Lower leg skin (tissue), 4 donors: Measurements from ENCODE around the gene ADAMTS9. TPM values are rescaled to one million over a fixed set of nuclear protein-coding genes. Genes with fewer than 3 reads are reported as not detected.

ENCODE experiments used
- DNase-seq, 2 donors: peaks; one replicate each; pipeline ENCODE4 v3.0.0-alpha.2; 2019; ENCODE audit warnings: low spot score in 2 of 2
- H3K4me3 ChIP-seq: fragments of 200-600 bp; sonication (generic); 2 replicates; pipeline ENCODE4 v1.5.1; 2017; ENCODE audit warnings: mild to moderate bottlenecking, low read depth; ENCODE audit not compliant: poor library complexity, severe bottlenecking
- CTCF ChIP-seq, 3 donors: fragments of 450-650 bp; IDR thresholded peaks; one replicate each; pipeline ENCODE4 v1.5.1; 2016; ENCODE audit warnings: antibody characterized with exemption in 3 of 3, mild to moderate bottlenecking in 3 of 3, moderate library complexity in 2 of 3
- POLR2A ChIP-seq, 2 donors: fragments of 450-650 bp; IDR thresholded peaks; one replicate each; pipeline ENCODE4 v1.6.1; 2016 to 2017; ENCODE audit warnings: antibody characterized with exemption in 2 of 2, mild to moderate bottlenecking in 1 of 2, moderate library complexity in 1 of 2
- WGBS, 2 donors: methylation state at CpG; one replicate each; pipeline ENCODE4 v1.1.5; 2018; 5-methylcytosine and 5-hydroxymethylcytosine counted together
- intact Hi-C: fragments of 100-400 bp; cut with DNase I; formaldehyde crosslinking; loops from one replicate; pipeline ENCODE4 v1.15.0; 2023; ENCODE audit warnings: low total_unique reads
- total RNA-seq, 4 donors: library from RNA; depleted of rRNA; stranded (reverse); fragments of >200 nt; gene quantifications; one replicate each; pipeline ENCODE4 v1.1.0, GENCODE V29; 2016

Gene ADAMTS9
- total RNA-seq, 4 donors from 2014 or later: 2.2 to 15.9 (median 8.2) TPM

- TF ChIP-seq CTCF (IDR thresholded peaks at IDR 0.05) (no peak), POLR2A (IDR thresholded peaks at IDR 0.05) (no peak)
- 95 to 96% methylated on average over 5 of the region's 5 CpGs for WGBS, 2 donors
- intact Hi-C loops: no loop called here
- DNase-seq: no peak
- no peak overlapping the region for H3K4me3 ChIP-seq
These were observed 190.9 kb downstream of the ADAMTS9 start for GRCh38 chr3:64496786-64497490.

GRCh38 chr3:64495781-64496334 is 191.9 kb downstream of the ADAMTS9 start:
- H3K4me3 ChIP-seq: no peak overlapping the region
- 89 to 93% methylated on average over 2 of the region's 2 CpGs for WGBS, 2 donors
- TF ChIP-seq CTCF (IDR thresholded peaks at IDR 0.05) (no peak), POLR2A (IDR thresholded peaks at IDR 0.05) (no peak)
- intact Hi-C loops: no loop called here
- DNase-seq: no peak

GRCh38 chr3:64495121-64495780 is 192.5 kb downstream of the ADAMTS9 start:
- intact Hi-C loops: no loop called here
- no peak for DNase-seq
- no peak overlapping the region for H3K4me3 ChIP-seq
- TF ChIP-seq CTCF (IDR thresholded peaks at IDR 0.05) (no peak), POLR2A (IDR thresholded peaks at IDR 0.05) (no peak)
- WGBS, 2 donors: 73 to 76% methylated on average over 4 of the region's 4 CpGs

- H3K4me3 ChIP-seq: no peak overlapping the region
- 72 to 79% methylated on average over 2 of the region's 2 CpGs for WGBS, 2 donors
- no peak for DNase-seq
- intact Hi-C loops: loop anchor here (5.0 kb wide), 1 partner anchor 1142 kb away; no protein-coding TSS in a partner anchor
- TF ChIP-seq CTCF (IDR thresholded peaks at IDR 0.05) (no peak), POLR2A (IDR thresholded peaks at IDR 0.05) (no peak)
These were observed 193.3 kb downstream of the ADAMTS9 start for GRCh38 chr3:64494526-64494925.

GRCh38 chr3:64493149-64493548 is 194.7 kb downstream of the ADAMTS9 start:
- 73 to 80% methylated on average over 2 of the region's 2 CpGs for WGBS, 2 donors
- intact Hi-C loops: loop anchor here (5.0 kb wide), 1 partner anchor 1141 kb away; no protein-coding TSS in a partner anchor
- no peak for DNase-seq
- TF ChIP-seq POLR2A (IDR thresholded peaks at IDR 0.05) (no peak), CTCF (IDR thresholded peaks at IDR 0.05) (no peak)
- no peak overlapping the region for H3K4me3 ChIP-seq
